ENCODE data around the gene ZNF496.
"Not testable (repeated sequence)": the region's sequence is repeated elsewhere in the genome, so short reads cannot be mapped to it uniquely, and the experiment has no call there.

Gene ZNF496

DNA sequence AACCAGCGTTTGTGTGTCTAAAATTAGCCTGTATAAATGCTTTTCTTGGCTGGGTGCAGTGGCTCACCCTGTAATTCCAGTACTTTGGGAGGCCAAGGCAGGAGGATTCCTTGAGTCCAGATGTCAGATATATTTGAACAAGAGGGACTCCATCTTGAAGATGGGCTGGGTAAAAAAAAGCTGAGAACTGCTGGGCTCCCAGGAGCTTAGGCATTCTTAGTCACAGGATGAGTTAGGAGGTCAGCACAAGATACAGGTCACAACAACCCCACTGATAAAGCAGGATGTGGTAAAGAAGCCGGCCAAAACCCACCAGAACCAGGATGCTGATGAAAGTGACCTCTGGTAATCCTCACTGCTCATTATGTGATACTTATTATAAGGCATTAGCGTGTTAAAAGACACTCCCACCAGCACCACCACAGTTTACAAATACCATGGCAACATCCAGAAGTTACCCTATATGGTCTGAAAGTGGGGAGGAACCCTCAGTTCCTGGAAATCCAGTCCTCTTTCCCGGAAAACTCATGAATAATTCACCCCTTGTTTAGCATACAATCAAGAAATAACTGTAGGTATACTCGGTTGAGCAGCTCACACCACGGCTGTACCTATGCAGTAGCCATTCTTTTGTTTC, 36.2 kb upstream of the ZNF496 start:
- H3K4me1 ChIP-seq (ENCODE audit: control insufficient read depth, insufficient read depth, low read length), result peaks cover 15% of the 10 kb centered on the region
- H3K4me3 ChIP-seq (ENCODE audit: low read depth, low read length), result no peak overlapping the region
- no peak overlapping the region for H3K9ac ChIP-seq (ENCODE audit: low read length)
- H3K27me3 ChIP-seq (ENCODE audit: control insufficient read depth, insufficient read depth, low read length), result no peaks in the 10 kb centered on the region
- no peak overlapping the region for H3K27ac ChIP-seq (ENCODE audit: low read depth, low read length)
- peaks cover 28% of the 10 kb centered on the region for H3K9me3 ChIP-seq (ENCODE audit: control insufficient read depth, insufficient read depth, low read depth, low read length)
- H3K36me3 ChIP-seq (ENCODE audit: control insufficient read depth, insufficient read depth, low read length), result no peaks in the 10 kb centered on the region

DNA sequence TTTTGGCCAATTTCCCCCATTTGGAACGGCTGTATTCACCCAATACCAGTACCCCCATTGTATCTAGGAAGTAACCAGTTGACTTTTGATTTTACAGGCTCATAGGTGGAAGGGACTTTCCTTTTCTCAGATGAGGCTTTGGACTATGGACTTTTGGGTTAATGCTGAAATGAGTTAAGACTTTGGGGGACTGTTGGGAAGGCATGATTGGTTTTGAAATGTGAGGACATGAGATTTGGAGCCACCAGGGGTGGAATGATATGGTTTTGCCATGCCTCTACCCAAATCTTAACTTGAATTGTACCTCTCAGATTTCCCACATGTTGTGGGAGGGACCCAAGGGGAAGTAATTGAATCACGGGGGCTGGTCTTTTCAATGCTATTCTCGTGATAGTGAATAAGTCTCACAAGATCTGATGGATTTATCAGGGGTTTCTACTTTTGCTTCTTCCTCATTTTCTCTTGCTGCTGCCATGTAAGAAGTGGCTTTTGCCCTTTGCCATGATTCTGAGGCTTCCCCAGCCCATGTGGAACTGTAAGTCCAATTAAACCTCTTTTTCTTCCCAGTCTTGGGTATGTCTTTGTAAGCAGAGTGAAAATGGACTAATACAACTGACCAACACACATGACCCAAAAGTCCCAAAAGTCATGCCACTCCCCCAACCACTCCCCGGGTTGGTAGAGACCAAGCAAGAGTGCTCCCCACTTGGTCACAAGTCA, 35.4 kb upstream of the ZNF496 start:
- H3K4me3 ChIP-seq (ENCODE audit: low read depth, low read length), result no peak overlapping the region
- peaks cover 15% of the 10 kb centered on the region for H3K4me1 ChIP-seq (ENCODE audit: control insufficient read depth, insufficient read depth, low read length)
- no peak overlapping the region for H3K27ac ChIP-seq (ENCODE audit: low read depth, low read length)
- no peak overlapping the region for H3K9ac ChIP-seq (ENCODE audit: low read length)
- H3K36me3 ChIP-seq (ENCODE audit: control insufficient read depth, insufficient read depth, low read length), result no peaks in the 10 kb centered on the region
- H3K27me3 ChIP-seq (ENCODE audit: control insufficient read depth, insufficient read depth, low read length), result no peaks in the 10 kb centered on the region
- H3K9me3 ChIP-seq (ENCODE audit: control insufficient read depth, insufficient read depth, low read depth, low read length), result peaks cover 28% of the 10 kb centered on the region

DNA sequence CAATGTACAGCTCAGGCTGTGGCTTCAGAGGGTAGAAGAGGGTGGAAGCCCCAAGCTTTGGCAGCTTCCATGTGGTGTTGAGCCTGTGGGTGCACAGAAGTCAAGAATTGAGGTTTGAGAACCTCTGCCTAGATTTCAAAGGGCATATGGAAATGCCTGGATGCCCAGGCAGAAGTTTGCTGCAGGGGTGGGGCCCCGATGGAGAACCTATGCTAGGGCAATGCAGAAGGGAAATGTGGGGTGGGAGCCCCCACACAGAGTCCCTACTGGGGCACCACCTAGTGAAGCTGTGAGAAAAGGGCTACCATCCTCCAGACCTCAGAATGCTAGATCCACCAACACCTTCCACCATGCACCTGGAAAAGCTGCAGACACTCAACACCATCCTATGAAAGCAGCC, 34.7 kb upstream of the ZNF496 start:
- Histone ChIP-seq H3K4me1 (ENCODE audit: control insufficient read depth, insufficient read depth, low read length) (peaks cover 16% of the 10 kb centered on the region), H3K9me3 (ENCODE audit: control insufficient read depth, insufficient read depth, low read depth, low read length) (peaks cover 28% of the 10 kb centered on the region)
- not testable (repeated sequence) for H3K27me3 ChIP-seq (ENCODE audit: control insufficient read depth, insufficient read depth, low read length); H3K4me3 ChIP-seq (ENCODE audit: low read depth, low read length); H3K27ac ChIP-seq (ENCODE audit: low read depth, low read length); H3K9ac ChIP-seq (ENCODE audit: low read length); H3K36me3 ChIP-seq (ENCODE audit: control insufficient read depth, insufficient read depth, low read length)

DNA sequence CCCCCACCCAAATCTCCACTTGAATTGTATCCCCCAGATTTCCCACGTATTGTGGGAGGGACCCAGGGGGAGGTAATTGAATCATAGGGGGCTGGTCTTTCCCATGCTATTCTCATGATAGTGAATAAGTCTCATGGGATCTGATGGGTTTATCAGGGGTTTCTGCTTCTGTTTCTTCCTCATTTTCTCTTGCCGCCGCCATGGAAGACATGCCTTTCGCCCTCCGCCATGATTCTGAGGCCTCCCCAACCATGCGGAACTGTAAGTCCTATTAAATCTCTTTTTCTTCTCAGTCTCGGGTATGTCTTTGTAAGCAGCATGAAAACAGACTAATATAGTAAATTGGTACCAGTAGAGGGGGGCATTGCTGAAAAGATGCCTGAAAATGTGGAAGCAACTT, 33.4 kb upstream of the ZNF496 start:
- Histone ChIP-seq H3K27me3 (ENCODE audit: control insufficient read depth, insufficient read depth, low read length) (no peaks in the 10 kb centered on the region), H3K4me1 (ENCODE audit: control insufficient read depth, insufficient read depth, low read length) (peaks cover 11% of the 10 kb centered on the region), H3K9me3 (ENCODE audit: control insufficient read depth, insufficient read depth, low read depth, low read length) (peaks cover 28% of the 10 kb centered on the region), H3K27ac (ENCODE audit: low read depth, low read length) (no peak overlapping the region), H3K36me3 (ENCODE audit: control insufficient read depth, insufficient read depth, low read length) (no peaks in the 10 kb centered on the region), H3K4me3 (ENCODE audit: low read depth, low read length) (no peak overlapping the region), H3K9ac (ENCODE audit: low read length) (no peak overlapping the region)

DNA sequence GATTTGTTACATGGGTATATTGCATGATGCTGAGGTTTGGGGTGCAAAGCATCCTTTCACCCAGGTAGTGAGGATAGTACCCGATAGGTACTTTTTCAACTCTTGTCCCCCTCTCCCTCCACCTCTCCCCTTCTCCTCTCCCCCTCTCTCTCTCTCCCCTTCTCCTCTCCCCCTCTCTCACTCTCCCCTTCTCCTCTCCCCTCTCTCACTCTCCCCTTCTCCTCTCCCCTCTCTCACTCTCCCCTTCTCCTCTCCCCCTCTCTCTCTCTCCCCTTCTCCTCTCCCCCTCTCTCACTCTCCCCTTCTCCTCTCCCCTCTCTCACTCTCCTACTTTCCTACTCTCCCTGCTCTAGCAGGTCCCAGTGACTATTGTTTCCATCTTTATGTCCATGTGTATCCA, 31.3 kb upstream of the ZNF496 start:
- H3K4me1 ChIP-seq (ENCODE audit: control insufficient read depth, insufficient read depth, low read length); H3K9ac ChIP-seq (ENCODE audit: low read length); H3K4me3 ChIP-seq (ENCODE audit: low read depth, low read length); H3K27me3 ChIP-seq (ENCODE audit: control insufficient read depth, insufficient read depth, low read length); H3K36me3 ChIP-seq (ENCODE audit: control insufficient read depth, insufficient read depth, low read length); H3K27ac ChIP-seq (ENCODE audit: low read depth, low read length): not testable (repeated sequence)
- peaks cover 28% of the 10 kb centered on the region for H3K9me3 ChIP-seq (ENCODE audit: control insufficient read depth, insufficient read depth, low read depth, low read length)

GRCh38 chr1:247362153-247362552, 30.5 kb upstream of the ZNF496 start:
- Histone ChIP-seq H3K4me3 (ENCODE audit: low read depth, low read length) (no peak overlapping the region), H3K4me1 (ENCODE audit: control insufficient read depth, insufficient read depth, low read length) (peaks cover 16% of the 10 kb centered on the region), H3K9ac (ENCODE audit: low read length) (no peak overlapping the region), H3K27me3 (ENCODE audit: control insufficient read depth, insufficient read depth, low read length) (no peaks in the 10 kb centered on the region), H3K27ac (ENCODE audit: low read depth, low read length) (no peak overlapping the region), H3K36me3 (ENCODE audit: control insufficient read depth, insufficient read depth, low read length) (no peaks in the 10 kb centered on the region), H3K9me3 (ENCODE audit: control insufficient read depth, insufficient read depth, low read depth, low read length) (peaks cover 27% of the 10 kb centered on the region)

DNA sequence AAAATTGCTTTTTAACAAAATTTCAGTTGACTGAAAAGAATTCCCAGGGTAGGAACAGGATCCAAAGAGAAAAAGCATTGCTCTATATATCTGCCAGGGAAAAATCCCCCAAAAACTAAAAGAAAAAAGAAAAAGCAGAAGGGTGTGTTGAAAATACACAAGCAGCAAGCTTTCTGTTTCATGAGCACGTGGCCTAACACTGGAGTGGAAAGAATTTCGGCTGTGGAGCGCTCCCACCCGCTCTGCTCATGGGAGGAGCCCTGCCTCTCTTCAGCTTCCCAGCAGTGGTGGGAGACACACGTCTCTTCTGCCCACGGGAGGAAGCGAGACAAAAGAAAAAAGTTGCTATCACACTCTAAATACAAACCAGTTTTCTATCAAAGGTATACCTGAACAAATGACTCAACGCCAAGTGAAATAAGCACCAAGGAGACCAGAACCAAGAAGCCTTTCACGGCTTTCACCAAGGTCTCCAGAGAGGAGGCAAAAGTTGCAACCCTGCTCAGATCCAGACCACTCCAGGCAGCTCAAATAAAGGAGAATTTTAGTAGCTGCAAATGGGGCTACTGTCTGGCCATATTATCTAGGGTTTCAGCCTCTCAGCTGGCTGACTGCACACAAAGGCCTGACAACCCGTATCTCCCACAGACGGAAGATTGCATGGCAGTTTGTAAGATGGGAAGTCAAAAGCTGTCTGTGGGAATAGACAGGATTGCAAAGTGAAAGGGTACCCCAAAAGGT, 29.5 kb upstream of the ZNF496 start:
- peaks cover 20% of the 10 kb centered on the region for H3K4me1 ChIP-seq (ENCODE audit: control insufficient read depth, insufficient read depth, low read length)

GRCh38 chr1:247360116-247360898, 28.6 kb upstream of the ZNF496 start:
- Histone ChIP-seq H3K36me3 (ENCODE audit: control insufficient read depth, insufficient read depth, low read length) (no peaks in the 10 kb centered on the region), H3K27me3 (ENCODE audit: control insufficient read depth, insufficient read depth, low read length) (no peaks in the 10 kb centered on the region), H3K4me3 (ENCODE audit: low read depth, low read length) (no peak overlapping the region), H3K9me3 (ENCODE audit: control insufficient read depth, insufficient read depth, low read depth, low read length) (peaks cover 14% of the 10 kb centered on the region), H3K4me1 (ENCODE audit: control insufficient read depth, insufficient read depth, low read length) (peaks cover 20% of the 10 kb centered on the region), H3K27ac (ENCODE audit: low read depth, low read length) (no peak overlapping the region), H3K9ac (ENCODE audit: low read length) (no peak overlapping the region)

More for the DNA sequence above, 29.5 kb upstream of the ZNF496 start:
- Histone ChIP-seq H3K9me3 (ENCODE audit: control insufficient read depth, insufficient read depth, low read depth, low read length) (peaks cover 19% of the 10 kb centered on the region), H3K36me3 (ENCODE audit: control insufficient read depth, insufficient read depth, low read length) (no peaks in the 10 kb centered on the region), H3K27ac (ENCODE audit: low read depth, low read length) (no peak overlapping the region), H3K9ac (ENCODE audit: low read length) (no peak overlapping the region), H3K4me3 (ENCODE audit: low read depth, low read length) (no peak overlapping the region), H3K27me3 (ENCODE audit: control insufficient read depth, insufficient read depth, low read length) (no peaks in the 10 kb centered on the region)

DNA sequence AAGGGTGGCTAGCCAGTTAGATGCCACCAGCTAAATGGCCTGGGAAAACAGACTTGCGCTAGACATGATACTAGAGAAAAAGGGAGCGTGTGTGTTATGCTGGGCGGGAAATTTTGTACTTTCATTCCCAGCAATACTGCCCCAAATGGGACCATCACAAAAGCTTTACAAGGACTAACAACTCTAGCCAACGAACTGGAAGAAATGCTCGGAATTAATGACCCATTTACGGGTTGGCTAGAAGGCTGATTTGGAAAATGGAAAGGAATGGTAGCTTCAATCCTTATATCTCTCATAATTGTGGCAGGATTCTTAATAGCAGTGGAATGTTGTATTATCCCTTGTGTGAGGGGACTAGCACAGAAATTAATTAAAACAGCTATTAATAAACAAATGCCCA, 27.9 kb upstream of the ZNF496 start:
- no peaks in the 10 kb centered on the region for H3K27me3 ChIP-seq (ENCODE audit: control insufficient read depth, insufficient read depth, low read length)
- H3K27ac ChIP-seq (ENCODE audit: low read depth, low read length), result no peak overlapping the region
- peaks cover 7% of the 10 kb centered on the region for H3K9me3 ChIP-seq (ENCODE audit: control insufficient read depth, insufficient read depth, low read depth, low read length)
- no peak overlapping the region for H3K9ac ChIP-seq (ENCODE audit: low read length)
- peaks cover 20% of the 10 kb centered on the region for H3K4me1 ChIP-seq (ENCODE audit: control insufficient read depth, insufficient read depth, low read length)
- H3K4me3 ChIP-seq (ENCODE audit: low read depth, low read length), result no peak overlapping the region
- H3K36me3 ChIP-seq (ENCODE audit: control insufficient read depth, insufficient read depth, low read length), result no peaks in the 10 kb centered on the region

GRCh38 chr1:247358920-247359319, 27.3 kb upstream of the ZNF496 start:
- Histone ChIP-seq H3K4me3 (ENCODE audit: low read depth, low read length) (no peak overlapping the region), H3K9ac (ENCODE audit: low read length) (no peak overlapping the region), H3K27ac (ENCODE audit: low read depth, low read length) (no peak overlapping the region), H3K27me3 (ENCODE audit: control insufficient read depth, insufficient read depth, low read length) (no peaks in the 10 kb centered on the region), H3K4me1 (ENCODE audit: control insufficient read depth, insufficient read depth, low read length) (peaks cover 20% of the 10 kb centered on the region), H3K36me3 (ENCODE audit: control insufficient read depth, insufficient read depth, low read length) (no peaks in the 10 kb centered on the region), H3K9me3 (ENCODE audit: control insufficient read depth, insufficient read depth, low read depth, low read length) (peaks cover 6% of the 10 kb centered on the region)
